Peyer's patch (tissue), 4 donors: ENCODE measurements around the gene METTL14. TPM values are rescaled to one million over a fixed set of nuclear protein-coding genes. Genes with fewer than 3 reads are reported as not detected.

Experiments
- DNase-seq, 3 donors: peaks; one replicate each; pipeline ENCODE4 v3.0.0-alpha.2; 2017 to 2019
- H3K27ac ChIP-seq, 4 donors: fragments of 200-600 bp; sonication (generic); one replicate each; pipeline ENCODE4 v1.5.1; 2016 to 2019
- H3K27me3 ChIP-seq, 2 donors: fragments of 200-600 bp; sonication (generic); one replicate each; pipeline ENCODE4 v1.5.1; 2019
- H3K36me3 ChIP-seq, 3 donors: fragments of 200-600 bp; sonication (generic); one replicate each; pipeline ENCODE4 v1.5.1; 2016 to 2019
- H3K4me1 ChIP-seq, 4 donors: fragments of 200-600 bp; sonication (generic); one replicate each; pipeline ENCODE4 v1.5.1; 2016 to 2019
- H3K4me3 ChIP-seq, 4 donors: fragments of 200-600 bp; sonication (generic); 1 replicate in 3 of 4; 2 replicates in 1 of 4; pipeline ENCODE4 v1.5.1; 2016 to 2019; ENCODE audit warnings: mild to moderate bottlenecking in 1 of 4
- H3K9me3 ChIP-seq, 4 donors: fragments of 200-600 bp; sonication (generic); one replicate each; pipeline ENCODE4 v1.5.1; 2016 to 2019; ENCODE audit warnings: mild to moderate bottlenecking in 1 of 4
- CTCF ChIP-seq, 6 experiments: fragments of 450-650 bp in 4 of 6; fragments of 200-600 bp in 2 of 6; sonication (generic) in 1 of 6; IDR thresholded peaks; one replicate each; pipeline ENCODE4 v1.5.1; 2017 to 2019; ENCODE audit warnings: antibody characterized with exemption in 6 of 6, mild to moderate bottlenecking in 3 of 6, moderate library complexity in 1 of 6
- POLR2A ChIP-seq, 2 donors: fragments of 450-650 bp; IDR thresholded peaks; one replicate each; pipeline ENCODE4 v1.5.1; 2017; ENCODE audit warnings: antibody characterized with exemption in 2 of 2, mild to moderate bottlenecking in 2 of 2, moderate library complexity in 2 of 2
- total RNA-seq, 4 donors: library from RNA; depleted of rRNA; stranded (reverse); fragments of >200 nt; gene quantifications; one replicate each; pipeline ENCODE4 v1.1.0, GENCODE V29; 2016

The METTL14 gene
- total RNA-seq, 4 donors from 2014 or later: 9.9 to 40.5 (median 36.8) TPM

DNA sequence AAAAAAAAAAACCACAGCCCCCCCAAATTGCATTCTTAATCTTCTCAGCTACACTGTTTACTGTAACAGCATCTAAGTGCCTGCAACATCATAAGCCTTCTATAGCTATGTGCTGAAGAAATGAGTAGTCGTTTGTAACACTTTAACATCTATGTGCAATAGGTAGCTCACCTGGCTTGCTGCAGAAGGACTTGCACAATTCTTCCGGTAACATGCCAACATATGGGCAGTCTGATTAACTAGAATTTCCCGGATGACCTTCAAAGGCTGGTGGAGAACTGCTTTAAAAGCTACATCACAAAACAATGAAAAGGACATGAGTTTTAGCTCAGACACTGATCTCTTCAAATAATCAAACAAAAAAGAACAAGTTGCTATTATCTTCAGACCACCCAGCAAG, 52.9 kb downstream of the METTL14 start:
- no peak for TF ChIP-seq CTCF (IDR thresholded peaks at IDR 0.05)
- TF ChIP-seq POLR2A (IDR thresholded peaks at IDR 0.05): no peak
- H3K9me3 ChIP-seq: no peaks in the 10 kb centered on the region
- no peak for DNase-seq
- H3K36me3 ChIP-seq: peaks cover 0 to 57% (median 0%) of the 10 kb centered on the region in 3 donors
- no peak overlapping the region for H3K27ac ChIP-seq
- H3K4me3 ChIP-seq: no peak overlapping the region
- H3K4me1 ChIP-seq: no peaks in the 10 kb centered on the region
- no peaks in the 10 kb centered on the region for H3K27me3 ChIP-seq

- H3K27ac ChIP-seq: peak overlapping the region in 1 of 4 donors; percentile 23
- no peaks in the 10 kb centered on the region for H3K9me3 ChIP-seq
- peaks cover 0 to 61% (median 0%) of the 10 kb centered on the region in 3 donors for H3K36me3 ChIP-seq
- H3K4me3 ChIP-seq: no peak overlapping the region
- no peaks in the 10 kb centered on the region for H3K27me3 ChIP-seq
- DNase-seq: no peak
- no peaks in the 10 kb centered on the region for H3K4me1 ChIP-seq
- no peak for TF ChIP-seq POLR2A (IDR thresholded peaks at IDR 0.05)
- no peak for TF ChIP-seq CTCF (IDR thresholded peaks at IDR 0.05)
These were observed 54.0 kb downstream of the METTL14 start for GRCh38 chr4:118739022-118739713.

DNA sequence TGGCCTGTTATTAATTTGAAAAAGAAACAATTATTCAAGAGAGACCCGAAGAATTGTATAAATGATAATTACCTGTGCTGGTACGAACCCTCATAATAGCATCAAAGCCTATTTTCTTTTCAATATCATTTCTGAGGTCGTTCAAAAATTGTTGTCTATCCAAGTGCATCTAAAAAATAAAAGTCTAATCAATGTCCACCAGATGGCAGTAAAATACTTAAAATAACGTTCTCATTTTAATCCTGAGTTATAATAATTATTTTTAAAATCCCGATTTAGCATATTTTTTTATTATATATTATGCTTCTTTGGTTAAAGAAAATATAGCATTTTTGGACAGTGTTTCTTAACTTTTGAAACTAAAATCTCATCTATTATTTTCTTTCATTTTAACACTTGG, 55.7 kb downstream of the METTL14 start:
- Histone ChIP-seq H3K27me3 (no peaks in the 10 kb centered on the region), H3K36me3 (peaks cover 0 to 58% (median 0%) of the 10 kb centered on the region in 3 donors), H3K27ac (peak overlapping the region in 1 of 4 donors; percentile 65), H3K4me3 (no peak overlapping the region), H3K4me1 (no peaks in the 10 kb centered on the region), H3K9me3 (no peaks in the 10 kb centered on the region)
- TF ChIP-seq POLR2A (IDR thresholded peaks at IDR 0.05) (no peak), CTCF (IDR thresholded peaks at IDR 0.05) (peak in 5 of 6 experiments; percentile 28 to 49 (median 39))
- no peak for DNase-seq

GRCh38 chr4:118741301-118741855, 56.2 kb downstream of the METTL14 start:
- DNase-seq: no peak
- Histone ChIP-seq H3K27me3 (no peaks in the 10 kb centered on the region), H3K9me3 (no peaks in the 10 kb centered on the region), H3K4me1 (no peaks in the 10 kb centered on the region), H3K4me3 (no peak overlapping the region), H3K27ac (peak overlapping the region in 1 of 4 donors; percentile 65), H3K36me3 (peaks cover 0 to 53% (median 0%) of the 10 kb centered on the region in 3 donors)
- TF ChIP-seq CTCF (IDR thresholded peaks at IDR 0.05): no peak
- no peak for TF ChIP-seq POLR2A (IDR thresholded peaks at IDR 0.05)

- Histone ChIP-seq H3K9me3 (no peaks in the 10 kb centered on the region), H3K4me1 (no peaks in the 10 kb centered on the region), H3K27me3 (no peaks in the 10 kb centered on the region), H3K4me3 (no peak overlapping the region), H3K27ac (peak overlapping the region in 1 of 4 donors; percentile 65), H3K36me3 (peaks cover 0 to 49% (median 0%) of the 10 kb centered on the region in 3 donors)
- TF ChIP-seq POLR2A (IDR thresholded peaks at IDR 0.05) (no peak), CTCF (IDR thresholded peaks at IDR 0.05) (no peak)
- no peak for DNase-seq
These were observed 56.9 kb downstream of the METTL14 start for GRCh38 chr4:118742050-118742449.
